ENCODE results near the gene ETDC.
"Not testable (repeated sequence)": the region's sequence is repeated elsewhere in the genome, so short reads cannot be mapped to it uniquely, and the experiment has no call there.

ETDC gene

DNA sequence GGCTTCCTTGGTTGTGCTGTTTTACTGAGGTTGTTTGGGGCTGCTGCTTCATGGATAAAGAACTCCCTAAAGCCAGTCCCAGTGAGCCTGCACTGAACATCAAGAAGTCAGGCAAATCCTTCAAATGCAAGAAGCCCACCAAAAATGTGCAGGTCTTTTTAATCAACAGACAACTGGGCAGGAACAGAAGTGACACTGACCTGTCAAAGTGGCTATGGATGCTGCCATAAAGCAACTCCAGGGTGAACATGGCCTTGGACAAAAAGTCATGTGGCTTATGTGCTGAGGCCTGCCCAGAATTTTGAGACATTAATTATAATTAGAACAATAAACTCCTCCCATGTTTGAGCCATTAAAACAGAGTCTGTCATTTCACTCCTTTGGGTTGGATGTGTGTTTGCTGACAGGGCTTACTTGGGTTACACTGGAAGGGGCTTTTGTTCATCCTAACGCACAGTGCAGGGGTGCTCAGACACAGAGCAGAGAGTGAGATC is at the start of gene ETDC:
Gene ETDC, plus strand, starts transcription at position 51 of the 494 bp plus-strand sequence. Its CDS starts 0 bp downstream, at position 51.
- no peak for DNase-seq (ENCODE audit: low spot score)

DNA sequence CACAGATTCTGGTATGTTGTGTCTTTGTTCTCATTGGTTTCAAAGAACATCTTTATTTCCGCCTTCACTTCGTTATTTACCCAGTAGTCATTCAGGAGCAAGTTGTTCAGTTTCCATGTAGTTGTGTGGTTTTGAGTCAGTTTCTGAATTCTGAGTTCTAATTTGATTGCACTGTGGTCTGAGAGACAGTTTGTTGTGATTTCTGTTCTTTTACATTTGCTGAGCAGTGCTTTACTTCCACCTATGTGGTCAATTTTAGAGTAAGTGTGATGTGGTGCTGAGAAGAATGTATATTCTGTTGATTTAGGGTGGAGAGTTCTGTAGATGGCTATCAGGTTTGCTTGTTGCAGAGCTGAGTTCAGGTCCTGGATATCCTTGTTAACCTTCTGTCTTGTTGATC is 48.3 kb upstream of the ETDC start:
- DNase-seq (ENCODE audit: low spot score), result not testable (repeated sequence)

DNA sequence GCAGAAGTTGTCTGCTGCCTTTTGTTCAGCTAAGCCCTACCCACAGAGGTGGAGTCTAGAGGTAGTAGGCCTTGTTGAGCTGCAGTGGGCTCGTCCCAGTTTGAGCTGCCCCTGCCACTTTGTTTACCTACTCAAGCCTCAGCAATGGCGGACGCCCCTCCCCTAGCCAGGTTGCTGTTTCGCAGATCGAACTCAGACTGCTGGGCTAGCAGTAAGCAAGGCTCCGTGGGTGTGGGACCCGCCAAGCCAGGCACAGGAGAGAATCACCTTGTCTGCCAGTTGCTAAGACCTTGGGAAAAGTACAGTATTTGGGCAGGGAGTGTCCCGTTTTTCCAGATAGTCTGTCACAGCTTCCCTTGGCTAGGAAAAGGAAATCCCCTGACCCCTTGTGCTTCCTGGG is 45.9 kb upstream of the ETDC start:
- DNase-seq (ENCODE audit: low spot score), result not testable (repeated sequence)

DNA sequence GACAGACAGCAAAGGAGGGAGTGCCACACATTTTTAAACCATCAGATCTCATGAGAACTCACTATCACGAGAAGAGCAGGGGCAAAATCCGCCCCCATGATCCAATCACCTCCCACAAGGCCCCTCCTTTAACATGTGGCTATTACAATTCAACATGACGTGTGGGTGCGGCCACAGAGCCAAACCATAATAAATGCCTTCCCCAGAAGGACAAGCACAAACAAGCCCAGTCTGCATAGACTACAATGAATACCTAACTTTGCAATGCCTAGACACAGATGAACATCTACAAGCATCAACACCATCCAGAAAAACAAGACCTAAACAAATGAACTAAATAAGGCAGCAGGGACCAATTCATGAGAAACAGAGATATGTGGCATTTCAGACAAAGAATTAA is 45.1 kb upstream of the ETDC start:
- DNase-seq (ENCODE audit: low spot score), result no peak

DNA sequence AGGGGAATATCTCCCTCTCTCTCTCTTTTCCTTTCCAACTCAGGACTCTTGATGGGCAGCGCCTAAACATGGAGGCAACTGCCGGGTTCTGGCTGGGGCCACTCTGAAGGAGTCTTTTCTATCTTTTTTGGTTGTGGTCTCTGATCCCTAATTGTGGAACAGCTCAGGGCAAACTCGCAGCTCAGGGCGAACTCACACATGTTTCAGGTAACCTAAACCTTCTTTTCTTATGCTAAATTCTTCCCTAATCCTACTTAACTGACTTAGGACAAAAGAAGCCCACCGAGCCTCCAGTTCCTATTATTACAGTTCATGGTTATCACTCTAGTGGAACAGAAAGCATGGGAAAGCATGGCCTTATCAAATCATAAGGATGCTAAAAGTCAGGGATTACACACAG is 36.1 kb upstream of the ETDC start:
- DNase-seq (ENCODE audit: low spot score), result no peak

DNA sequence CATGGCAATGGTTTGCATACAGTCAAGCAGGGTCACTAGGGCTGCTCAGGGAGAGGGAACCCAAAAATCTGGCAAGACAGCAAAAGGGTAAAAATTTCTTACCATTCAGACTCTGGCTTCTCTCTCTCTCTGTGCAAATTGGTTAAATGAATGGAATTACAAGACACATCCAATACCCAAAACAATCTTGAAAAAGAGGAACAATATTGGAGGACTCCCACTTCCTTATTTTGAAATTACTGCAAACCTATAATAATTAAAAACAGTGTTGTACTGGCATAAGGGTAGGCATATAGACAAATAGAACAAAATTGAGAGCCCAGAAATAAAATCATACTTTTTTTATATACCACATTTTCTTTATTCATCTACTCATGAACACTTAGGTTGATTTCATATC is 33.3 kb upstream of the ETDC start:
- DNase-seq (ENCODE audit: low spot score), result no peak

DNA sequence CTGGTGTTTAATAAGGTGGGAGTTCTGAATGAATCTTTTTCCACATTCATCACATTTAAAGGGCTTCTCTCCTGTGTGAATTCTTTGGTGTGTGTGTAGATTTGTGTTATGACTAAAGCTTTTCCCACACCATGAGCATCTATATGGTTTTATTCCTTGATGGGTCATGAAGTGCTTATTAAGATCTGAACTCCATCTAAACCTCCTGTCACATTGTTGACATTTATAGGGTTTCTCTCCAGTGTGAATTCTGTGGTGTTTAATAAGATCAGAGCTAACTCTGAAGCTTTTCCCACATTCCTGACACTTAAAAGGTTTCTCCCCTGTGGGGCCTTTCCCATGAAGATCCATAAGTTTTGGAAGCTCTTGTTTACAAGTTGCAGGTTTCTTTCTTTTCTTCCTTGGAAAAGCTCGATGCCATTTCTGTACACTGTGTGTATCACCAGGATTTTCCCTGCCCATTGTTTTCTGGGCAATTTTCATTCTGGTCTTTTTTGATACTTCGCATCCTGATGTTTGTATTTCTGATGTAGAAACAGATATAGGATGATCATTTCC is 21.9 kb upstream of the ETDC start:
- DNase-seq (ENCODE audit: low spot score), result no peak

DNA sequence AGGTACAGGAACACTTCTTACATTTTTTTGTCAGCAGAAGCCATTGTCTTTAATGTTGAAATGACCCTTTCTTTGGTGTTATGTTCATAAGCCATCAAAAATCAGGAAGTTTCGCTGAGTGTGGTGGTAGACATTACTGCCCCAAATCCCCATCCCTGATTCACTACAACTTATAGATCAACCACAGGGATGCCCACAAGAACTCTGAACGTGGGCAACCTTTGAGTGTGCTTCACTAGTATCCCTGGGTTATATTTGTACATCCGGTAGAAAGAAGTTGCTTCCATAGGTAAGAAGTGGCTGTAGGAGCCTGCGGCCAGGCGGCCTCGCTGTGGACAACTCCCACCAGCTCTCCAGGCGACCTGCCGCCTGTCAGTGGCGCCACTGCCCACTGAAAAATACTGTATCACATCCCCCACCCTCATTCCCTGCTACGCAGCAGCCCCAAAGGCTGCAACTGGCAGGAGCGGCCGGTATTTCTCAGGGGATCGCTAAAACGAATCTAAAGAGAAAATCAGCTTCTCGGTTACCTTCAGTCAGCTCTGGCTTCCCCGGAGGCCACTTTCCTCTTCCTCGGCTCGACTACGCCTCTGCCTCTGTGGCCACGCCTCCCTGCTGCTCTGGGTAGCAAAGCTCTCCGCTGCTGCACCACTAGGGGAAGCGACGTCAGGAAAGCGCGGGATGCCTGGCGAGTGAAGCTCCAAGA is 13.9 kb upstream of the ETDC start:
- no peak for DNase-seq (ENCODE audit: low spot score)

DNA sequence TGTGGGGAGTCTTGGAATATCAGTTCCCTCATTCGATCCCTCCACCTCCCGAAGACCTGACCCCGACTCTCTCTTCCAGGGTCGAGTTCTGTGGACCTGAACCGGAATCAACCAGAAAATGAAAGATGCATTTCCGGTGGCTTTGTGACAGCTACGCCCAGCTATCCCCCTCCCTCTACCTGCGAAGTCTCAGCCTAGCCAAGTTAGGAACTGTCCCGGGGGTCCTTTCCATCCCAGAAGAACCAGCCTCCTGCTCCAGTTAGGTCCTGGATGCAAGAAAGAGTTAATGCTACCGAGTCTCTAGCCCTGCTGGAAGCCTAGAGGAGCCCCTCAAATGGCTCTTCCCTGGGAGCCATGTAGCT is 13.4 kb upstream of the ETDC start:
- no peak for DNase-seq (ENCODE audit: low spot score)

DNA sequence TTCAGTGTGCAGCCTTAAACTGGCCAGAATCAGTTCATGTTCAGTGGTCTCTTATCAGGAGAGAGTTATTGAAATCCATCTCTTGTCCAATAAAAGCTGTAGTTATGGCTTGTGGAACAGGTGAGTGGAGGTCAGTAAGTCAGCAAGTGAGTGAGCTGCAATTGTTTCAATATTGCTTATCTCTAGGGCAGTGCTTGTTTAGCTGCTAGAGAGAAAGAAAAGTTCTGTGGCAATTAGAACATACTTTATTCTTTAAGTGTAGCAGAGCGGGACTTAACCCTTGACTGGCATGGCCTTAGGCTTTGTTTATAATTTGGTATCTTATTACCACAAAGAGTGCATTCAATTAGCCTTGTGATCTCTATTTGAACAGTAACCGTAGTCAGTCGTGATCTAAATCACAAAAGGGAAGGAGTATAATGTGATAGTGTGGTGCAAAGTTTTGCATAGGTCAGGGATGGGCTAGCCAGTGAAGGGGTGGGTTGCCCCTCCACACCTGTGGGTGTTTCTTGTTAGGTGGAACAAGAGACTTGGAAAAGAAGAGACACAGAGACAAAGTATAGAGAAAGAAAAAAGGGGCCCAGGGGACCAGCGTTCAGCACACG is 6.9 kb upstream of the ETDC start:
- DNase-seq (ENCODE audit: low spot score), result no peak

DNA sequence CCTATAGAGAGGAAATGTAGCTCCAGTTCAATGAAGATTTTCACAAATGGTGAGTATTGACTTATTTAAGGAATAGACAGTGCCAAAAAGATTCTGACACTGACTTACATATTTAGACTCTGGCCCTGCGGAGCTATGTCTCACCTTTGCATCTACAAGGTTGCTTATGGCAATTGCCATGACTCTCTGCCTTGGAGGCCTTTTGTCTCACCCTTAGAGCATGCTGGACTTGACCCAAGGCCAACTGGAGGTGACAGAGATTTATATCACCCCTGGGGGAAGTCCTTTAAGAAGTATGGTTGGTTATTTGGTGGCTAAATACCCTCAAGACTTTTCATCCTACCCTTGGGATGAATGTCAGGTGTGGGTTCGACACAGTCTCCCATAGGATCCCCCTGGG is 4.5 kb upstream of the ETDC start:
- DNase-seq (ENCODE audit: low spot score), result no peak

DNA sequence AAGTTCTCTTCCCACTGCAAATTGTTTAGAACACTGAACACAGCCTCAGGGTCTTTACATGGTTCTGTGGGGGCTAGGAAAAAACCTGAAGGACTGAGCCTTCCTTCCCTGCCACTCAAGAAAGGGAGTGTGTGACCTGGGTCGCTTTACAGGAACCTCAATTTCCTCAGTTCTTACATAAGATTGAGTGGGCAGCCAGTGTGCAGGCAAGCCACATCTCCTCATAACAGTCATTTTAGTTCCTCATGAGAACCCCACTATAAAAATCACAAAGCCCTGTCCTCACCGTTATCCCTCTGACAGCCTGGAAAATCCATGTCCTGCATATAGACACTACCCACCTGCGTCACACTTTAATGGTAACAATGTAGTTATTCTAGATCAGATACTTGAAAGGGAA is 2.1 kb upstream of the ETDC start:
- DNase-seq (ENCODE audit: low spot score), result no peak

DNA sequence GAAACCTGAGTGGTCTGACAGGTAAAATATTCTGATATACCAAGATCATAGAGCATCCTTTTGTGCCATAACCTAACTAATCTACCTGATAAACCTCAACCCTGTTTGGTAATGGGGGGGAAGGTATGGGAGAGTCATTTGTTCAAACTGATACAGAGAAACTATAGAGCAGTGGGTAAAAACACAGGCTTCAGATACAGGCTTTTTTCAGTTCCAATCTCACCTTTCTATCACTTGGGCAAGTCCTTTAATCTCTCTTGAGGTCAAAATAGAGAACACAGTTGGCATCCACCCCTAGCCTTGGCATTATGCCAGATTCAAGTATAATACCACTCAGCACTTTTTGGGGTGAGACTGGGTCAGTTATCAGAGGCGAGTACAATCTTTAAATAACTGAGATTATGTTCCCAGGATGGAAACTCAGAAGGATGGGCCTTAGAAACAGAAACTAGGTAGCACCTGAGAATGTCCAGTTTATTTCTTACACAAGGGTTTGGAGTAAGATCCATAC is 880 bp upstream of the ETDC start:
- no peak for DNase-seq (ENCODE audit: low spot score)

DNA sequence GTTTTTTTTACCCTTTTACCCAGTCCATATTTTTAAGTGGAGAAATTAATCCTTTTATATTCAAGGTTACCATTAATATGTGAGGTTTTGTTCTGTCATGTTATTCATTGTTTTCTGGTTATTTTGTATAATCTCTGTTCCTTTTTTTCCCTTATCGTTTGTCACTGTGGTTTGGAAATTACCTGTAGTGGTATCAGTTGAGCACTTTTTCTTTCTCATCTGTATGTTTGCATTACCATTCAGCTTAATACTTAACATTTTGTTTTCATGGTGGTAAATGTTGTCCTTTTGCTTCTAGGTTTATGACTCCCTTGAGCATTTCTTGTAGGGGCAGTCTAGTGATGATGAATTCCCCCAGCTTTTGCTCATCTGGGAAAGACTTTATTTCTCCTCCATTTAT is 6.6 kb downstream of the ETDC start:
- DNase-seq (ENCODE audit: low spot score), result no peak

DNA sequence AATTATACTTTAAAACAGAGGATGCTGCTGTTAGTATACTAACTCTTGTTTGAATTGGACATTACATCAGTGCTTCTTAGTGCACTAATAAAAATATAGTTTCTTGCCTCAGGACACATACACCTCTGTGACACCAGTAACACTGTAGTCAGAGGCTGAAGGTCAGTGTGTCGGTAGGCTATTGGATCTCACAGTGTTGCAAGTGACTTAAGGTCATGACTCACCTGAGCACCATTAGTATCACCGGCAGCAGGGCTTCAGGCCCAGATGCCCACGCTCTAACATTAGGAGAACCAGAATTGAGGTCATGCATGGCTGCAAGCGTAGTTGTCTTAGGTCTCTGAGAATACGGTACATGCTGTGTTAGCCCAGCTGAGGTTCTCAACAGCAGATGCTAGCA is 15.2 kb downstream of the ETDC start:
- DNase-seq (ENCODE audit: low spot score), result no peak

DNA sequence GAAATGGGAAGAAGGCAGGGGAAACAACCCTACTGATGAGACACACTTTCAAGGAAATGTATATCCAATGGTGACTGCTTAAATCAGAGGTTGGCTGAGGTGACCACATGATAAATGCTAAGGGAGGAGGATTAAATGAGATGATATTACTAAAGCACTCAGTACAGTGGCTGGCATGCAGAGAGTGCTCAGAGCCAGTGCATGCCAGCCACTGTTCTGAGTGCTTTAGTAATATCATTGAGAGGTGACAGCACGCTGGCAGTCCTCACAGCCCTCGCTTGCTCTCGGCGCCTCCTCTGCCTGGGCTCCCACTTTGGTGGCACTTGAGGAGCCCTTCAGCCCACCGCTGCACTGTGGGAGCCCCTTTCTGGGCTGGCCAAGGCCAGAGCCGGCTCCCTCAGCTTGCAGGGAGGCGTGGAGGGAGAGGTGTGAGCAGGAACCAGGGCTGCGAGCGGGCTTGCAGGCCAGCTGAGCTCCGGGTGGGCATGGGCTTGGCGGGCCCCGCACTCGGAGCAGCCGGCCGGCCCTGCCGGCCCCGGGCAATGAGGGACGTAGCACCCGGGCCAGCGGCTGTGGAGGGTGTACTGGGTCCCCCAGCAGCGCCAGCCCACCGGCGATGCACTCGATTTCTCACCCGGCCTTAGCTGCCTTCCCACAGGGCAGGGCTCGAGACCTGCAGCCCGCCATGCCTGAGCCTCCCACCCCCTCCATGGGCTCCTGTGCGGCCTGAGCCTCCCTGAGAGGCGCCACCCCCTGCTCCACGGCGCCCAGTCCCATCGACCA is 15.9 kb downstream of the ETDC start:
- DNase-seq (ENCODE audit: low spot score), result not testable (repeated sequence)

DNA sequence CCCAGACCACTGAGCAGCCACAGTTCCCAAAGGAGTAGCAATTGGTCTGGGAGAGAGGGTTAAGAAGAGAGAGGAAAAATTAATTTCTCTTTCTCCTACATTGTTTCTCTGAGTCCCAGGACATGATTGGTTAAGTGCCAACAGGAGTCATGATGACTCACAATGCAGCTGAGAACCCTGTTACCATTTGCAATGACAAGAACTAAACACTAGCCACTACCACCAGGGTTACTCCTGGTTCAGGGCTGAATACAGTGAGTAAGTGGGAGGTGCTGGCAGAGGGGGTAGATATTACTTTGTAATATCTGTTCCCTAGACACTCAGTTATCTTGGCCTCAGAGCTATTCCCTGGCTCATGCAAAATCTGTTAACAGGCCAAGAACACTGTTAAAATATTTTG is 18.0 kb downstream of the ETDC start:
- DNase-seq (ENCODE audit: low spot score), result no peak

DNA sequence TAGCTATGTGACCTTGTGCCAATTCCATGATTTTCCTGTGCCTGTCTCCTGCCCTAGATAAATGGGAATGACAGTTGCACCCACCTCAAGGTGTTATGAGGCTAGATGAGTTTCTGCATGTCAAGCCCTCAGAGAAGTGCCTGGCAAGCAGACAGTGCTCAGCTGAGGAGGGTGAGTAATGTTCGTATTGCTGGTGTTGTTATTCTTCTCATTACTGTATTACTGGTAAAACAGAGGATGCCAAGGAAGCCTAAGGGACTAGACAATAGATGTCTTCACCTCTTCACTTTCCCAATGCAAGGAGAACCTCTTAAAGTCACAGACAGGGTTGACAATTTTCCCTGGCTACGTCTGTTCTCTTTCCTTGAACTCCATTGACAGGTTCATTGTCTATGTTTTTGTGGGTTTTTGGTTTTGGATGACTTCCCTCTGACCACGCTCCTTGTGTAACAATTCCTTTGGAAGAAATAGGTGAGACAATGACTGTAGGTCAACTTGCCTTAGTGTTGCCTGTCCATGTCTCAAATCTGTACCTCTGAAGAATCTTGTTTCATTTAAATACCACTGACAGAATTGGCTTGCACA is 19.2 kb downstream of the ETDC start:
- DNase-seq (ENCODE audit: low spot score), result no peak

DNA sequence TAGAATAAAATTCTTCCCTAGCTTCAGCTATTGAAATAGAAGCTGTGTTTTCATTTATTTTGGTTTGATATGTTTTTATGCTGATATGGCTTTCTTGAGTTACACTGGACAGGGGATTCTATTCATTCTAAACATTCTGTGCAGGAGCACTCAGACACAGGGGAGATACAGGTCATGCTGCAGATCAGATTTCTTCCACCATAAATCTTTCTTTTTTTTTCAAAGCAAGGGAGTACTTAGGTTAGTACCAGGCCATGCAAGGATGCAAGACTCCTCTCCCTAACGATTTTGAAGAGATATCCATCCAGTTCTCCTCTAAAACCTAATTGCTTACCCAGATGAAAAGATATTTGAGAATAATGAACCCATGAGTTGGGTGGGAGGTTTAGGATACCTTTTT is 21.4 kb downstream of the ETDC start:
- DNase-seq (ENCODE audit: low spot score), result no peak

DNA sequence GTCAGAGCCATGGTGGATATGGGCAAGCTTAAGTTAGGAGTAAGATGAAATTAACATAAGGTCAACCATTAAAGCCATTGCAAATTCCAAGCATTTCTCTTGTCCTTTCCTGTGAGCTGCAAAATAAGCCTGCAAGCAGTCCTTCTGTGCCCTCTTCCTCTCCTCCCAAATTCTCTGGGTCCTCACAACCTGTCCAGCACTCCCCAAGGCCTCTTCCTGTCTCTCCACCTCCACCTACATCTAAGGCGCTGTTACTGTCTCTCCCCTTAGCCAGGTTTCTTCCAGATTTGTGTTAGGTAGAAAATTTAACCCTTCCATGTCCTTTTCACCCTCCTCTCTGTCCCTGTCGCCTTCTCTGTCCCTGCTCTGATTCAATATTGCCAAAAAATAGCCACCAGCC is 22.2 kb downstream of the ETDC start:
- DNase-seq (ENCODE audit: low spot score), result no peak

DNA sequence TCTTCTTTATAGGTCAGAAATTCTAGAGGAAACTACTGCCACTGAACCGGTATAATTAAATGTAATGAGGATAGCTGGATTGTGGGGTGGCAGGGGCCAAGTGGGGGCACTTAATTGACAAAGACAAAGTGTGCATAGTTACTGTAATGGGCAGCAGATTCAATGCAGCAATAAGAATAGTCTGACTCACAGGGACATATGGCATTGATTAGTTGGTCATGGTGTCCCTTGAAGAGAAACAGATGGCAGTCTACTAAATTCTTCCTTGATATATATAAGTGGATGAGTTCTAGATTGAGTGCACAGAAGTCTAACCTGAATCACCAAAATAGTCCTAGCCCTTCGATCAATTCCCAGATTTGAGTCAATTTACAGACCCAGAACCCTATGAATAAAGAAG is 31.6 kb downstream of the ETDC start:
- DNase-seq (ENCODE audit: low spot score), result no peak

DNA sequence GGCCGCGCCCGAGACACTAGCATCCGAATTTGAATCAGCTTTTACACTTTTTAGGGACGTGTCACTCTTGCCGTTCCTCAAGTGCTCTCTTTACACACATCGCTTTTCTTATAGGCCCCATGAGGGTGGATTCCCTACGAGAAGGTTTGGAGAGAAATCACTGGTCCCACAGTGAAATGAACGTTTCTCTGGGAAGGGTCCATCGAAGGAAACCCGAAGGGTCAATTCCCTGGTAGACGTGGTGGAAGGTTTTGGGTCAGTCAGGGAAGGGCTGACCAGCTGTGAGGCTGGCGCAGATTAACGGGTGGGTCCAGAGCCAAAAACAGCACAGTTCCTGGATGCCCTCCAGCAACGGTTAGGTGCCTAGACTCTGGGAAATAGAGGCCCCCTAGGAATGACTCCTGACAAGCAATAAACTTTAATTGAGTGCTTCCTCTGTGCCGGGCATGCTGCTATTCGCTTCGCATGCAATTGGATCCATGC is 35.9 kb downstream of the ETDC start:
- DNase-seq (ENCODE audit: low spot score), result no peak

Data from NAMALWA (cell line).